Tibial artery (tissue), 4 donors: ENCODE data around the gene PRAF2.

Experiments
- DNase-seq, 2 donors: peaks; one replicate each; pipeline ENCODE4 v3.0.0-alpha.2; 2019
- H3K27ac ChIP-seq, 2 donors: fragments of 200-600 bp; sonication (generic) in 1 of 2; 1 replicate in 1 of 2; 2 replicates in 1 of 2; pipeline ENCODE4 v1.5.1; 2018 to 2019; ENCODE audit warnings: mild to moderate bottlenecking in 1 of 2
- H3K27me3 ChIP-seq, 2 donors: fragments of 200-600 bp; sonication (generic) in 1 of 2; one replicate each; pipeline versions ENCODE4 v1.5.1 to v1.6.0; 2016 to 2019
- H3K36me3 ChIP-seq, 3 donors: fragments of 200-600 bp; sonication (generic) in 2 of 3; one replicate each; pipeline ENCODE4 v1.5.1; 2016 to 2019; ENCODE audit warnings: mild to moderate bottlenecking in 2 of 3
- H3K4me1 ChIP-seq, 4 donors: fragments of 200-600 bp; sonication (generic) in 2 of 4; 1 replicate in 3 of 4; 2 replicates in 1 of 4; pipeline ENCODE4 v1.5.1; 2016 to 2019
- H3K4me3 ChIP-seq, 2 donors: fragments of 200-600 bp; sonication (generic) in 1 of 2; 1 replicate in 1 of 2; 2 replicates in 1 of 2; pipeline ENCODE4 v1.5.1; 2018 to 2019; ENCODE audit warnings: mild to moderate bottlenecking in 2 of 2
- H3K9me3 ChIP-seq, 3 donors: fragments of 200-600 bp; sonication (generic) in 1 of 3; one replicate each; pipeline ENCODE4 v1.5.1; 2016 to 2019
- intact Hi-C: fragments of 100-400 bp; cut with DNase I; formaldehyde crosslinking; loops from one replicate; pipeline ENCODE4 v1.15.0; 2023; ENCODE audit warnings: low total_unique reads
- TF ChIP-seq, protein P1 (sequence below), 2 experiments: fragments of 200-600 bp in 1 of 2; fragments of 450-650 bp in 1 of 2; IDR thresholded peaks; one replicate each; pipeline ENCODE4 v1.5.1; 2017 to 2019; ENCODE audit warnings: antibody characterized with exemption in 2 of 2, mild to moderate bottlenecking in 1 of 2, moderate library complexity in 1 of 2

PRAF2 gene

DNA sequence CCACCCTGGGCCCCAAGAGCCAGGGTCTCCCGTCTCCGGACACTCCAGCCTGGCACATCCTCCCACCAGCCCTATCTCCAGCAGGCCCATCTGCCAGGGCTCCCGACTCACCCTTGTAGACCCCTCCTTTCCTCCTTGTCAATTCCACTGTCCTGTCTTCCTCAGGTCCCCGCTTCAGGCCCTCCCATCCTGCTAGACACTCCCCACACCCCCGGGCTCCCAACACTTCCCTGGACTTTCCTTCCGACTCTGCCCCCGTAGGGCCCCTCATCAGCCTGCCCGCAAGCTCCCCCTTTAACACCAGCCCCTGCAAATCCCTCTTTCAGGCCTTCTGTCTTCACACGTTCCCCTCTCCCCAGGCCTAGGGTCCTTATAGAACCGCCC lies 1.1 kb downstream of the PRAF2 start:
- H3K36me3 ChIP-seq: peaks cover 6 to 28% (median 22%) of the 10 kb centered on the region in 3 donors
- no peak for DNase-seq
- peak overlapping the region; percentile 52 to 81 for H3K27ac ChIP-seq
- no peaks in the 10 kb centered on the region for H3K27me3 ChIP-seq
- peaks cover 0 to 18% (median 8%) of the 10 kb centered on the region in 4 donors for H3K4me1 ChIP-seq
- intact Hi-C loops: no loop called here
- H3K4me3 ChIP-seq: peak overlapping the region; percentile 55 to 63
- H3K9me3 ChIP-seq: no peaks in the 10 kb centered on the region
- TF ChIP-seq, protein P1, sequence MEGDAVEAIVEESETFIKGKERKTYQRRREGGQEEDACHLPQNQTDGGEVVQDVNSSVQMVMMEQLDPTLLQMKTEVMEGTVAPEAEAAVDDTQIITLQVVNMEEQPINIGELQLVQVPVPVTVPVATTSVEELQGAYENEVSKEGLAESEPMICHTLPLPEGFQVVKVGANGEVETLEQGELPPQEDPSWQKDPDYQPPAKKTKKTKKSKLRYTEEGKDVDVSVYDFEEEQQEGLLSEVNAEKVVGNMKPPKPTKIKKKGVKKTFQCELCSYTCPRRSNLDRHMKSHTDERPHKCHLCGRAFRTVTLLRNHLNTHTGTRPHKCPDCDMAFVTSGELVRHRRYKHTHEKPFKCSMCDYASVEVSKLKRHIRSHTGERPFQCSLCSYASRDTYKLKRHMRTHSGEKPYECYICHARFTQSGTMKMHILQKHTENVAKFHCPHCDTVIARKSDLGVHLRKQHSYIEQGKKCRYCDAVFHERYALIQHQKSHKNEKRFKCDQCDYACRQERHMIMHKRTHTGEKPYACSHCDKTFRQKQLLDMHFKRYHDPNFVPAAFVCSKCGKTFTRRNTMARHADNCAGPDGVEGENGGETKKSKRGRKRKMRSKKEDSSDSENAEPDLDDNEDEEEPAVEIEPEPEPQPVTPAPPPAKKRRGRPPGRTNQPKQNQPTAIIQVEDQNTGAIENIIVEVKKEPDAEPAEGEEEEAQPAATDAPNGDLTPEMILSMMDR (IDR thresholded peaks at IDR 0.05): no peak

DNA sequence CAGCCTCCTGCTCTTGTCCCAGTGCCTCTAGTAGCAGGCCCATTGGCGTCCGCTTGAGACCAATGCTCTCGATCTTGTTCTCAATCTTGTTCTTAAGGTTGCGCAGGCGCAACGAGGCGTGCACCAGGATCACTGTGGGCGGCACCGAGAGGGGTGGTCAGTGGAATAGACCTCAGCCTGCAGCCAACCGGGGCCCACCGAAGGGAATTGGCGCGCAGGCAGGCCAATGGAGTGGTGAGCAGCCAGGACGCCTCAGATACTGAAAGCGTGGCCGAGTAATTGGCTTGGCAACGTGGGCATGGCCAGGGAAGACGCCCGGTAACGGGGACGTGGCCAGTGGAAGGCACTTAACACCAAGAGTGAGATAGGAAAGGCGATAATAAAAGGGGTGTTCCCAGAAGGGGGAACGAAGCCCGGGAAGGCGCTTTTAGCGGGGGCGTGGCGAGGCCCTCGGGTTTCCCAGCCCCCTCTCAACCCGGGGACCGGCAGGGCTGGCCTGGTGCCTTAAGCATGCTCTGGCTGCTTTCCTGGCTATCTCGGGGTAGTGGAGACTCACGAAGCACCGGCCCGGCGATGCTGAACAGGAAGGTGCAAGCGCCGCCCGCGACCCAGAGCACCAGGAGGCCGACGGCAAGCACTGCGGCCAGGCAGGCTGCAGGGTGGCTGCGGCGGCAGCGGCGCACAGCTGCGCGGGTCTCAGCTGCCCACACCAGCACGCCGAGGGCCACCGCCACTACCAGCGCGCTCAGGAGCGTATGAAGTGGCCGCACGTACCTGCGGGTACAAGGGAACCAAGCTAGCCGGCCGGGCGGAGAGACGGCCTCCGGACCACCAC lies 1.7 kb downstream of the PRAF2 start:
- H3K9me3 ChIP-seq: no peaks in the 10 kb centered on the region
- no peaks in the 10 kb centered on the region for H3K27me3 ChIP-seq
- peaks cover 0 to 18% (median 8%) of the 10 kb centered on the region in 4 donors for H3K4me1 ChIP-seq
- peaks cover 3 to 27% (median 18%) of the 10 kb centered on the region in 3 donors for H3K36me3 ChIP-seq
- intact Hi-C loops: no loop called here
- peak overlapping the region; percentile 52 to 81 for H3K27ac ChIP-seq
- peak overlapping the region; percentile 55 to 63 for H3K4me3 ChIP-seq
- TF ChIP-seq, protein P1 (IDR thresholded peaks at IDR 0.05): no peak
- DNase-seq: peak; percentile 83 to 89

DNA sequence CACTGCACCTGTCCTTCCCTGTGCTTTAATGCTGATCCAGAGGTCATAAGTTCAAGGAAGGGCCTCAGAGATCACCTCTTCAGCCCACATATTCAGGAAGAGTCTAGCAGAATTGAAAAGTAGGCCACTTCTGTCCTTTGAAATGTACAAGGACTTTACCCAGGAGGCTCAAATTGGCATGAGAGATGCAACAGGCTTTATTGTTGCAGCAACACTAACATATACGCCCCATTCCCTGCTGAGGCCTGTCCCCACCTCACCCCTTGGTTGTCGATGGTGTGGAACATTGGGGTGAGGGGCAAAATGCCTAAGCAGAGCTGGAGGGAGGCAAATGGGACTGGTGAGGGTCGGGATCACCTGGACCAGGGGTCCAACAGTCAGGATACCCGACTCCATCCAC lies 2.8 kb downstream of the PRAF2 start:
- H3K36me3 ChIP-seq: peaks cover 0 to 18% (median 8%) of the 10 kb centered on the region in 3 donors
- TF ChIP-seq, protein P1 (IDR thresholded peaks at IDR 0.05): no peak
- no peak overlapping the region for H3K27ac ChIP-seq
- intact Hi-C loops: no loop called here
- no peaks in the 10 kb centered on the region for H3K27me3 ChIP-seq
- H3K4me3 ChIP-seq: no peak overlapping the region
- no peak for DNase-seq
- peaks cover 0 to 18% (median 8%) of the 10 kb centered on the region in 4 donors for H3K4me1 ChIP-seq
- no peaks in the 10 kb centered on the region for H3K9me3 ChIP-seq

DNA sequence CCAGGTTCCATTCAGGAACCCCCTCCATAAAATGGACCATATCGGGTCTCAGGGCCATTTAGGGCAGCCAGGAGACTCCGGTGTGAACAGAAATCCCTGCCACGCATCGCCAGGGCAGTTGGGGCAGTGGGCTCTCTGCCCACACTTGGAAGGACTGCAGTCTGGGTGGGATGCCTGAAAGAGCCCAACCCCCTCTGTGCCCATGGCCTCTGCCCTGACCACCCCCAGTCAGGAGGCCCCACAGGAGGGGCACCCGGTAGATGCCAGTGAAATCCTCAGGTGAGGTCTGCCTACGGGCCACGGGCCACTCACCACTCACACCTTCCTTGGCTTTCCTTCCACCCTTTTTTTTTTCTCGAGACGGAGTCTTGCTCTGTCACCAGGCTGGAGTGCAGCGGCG lies 4.8 kb downstream of the PRAF2 start:
- no peak for DNase-seq
- H3K4me1 ChIP-seq: peaks cover 0 to 13% (median 8%) of the 10 kb centered on the region in 4 donors
- peaks cover 0 to 28% (median 0%) of the 10 kb centered on the region in 3 donors for H3K36me3 ChIP-seq
- no peak overlapping the region for H3K27ac ChIP-seq
- H3K27me3 ChIP-seq: no peaks in the 10 kb centered on the region
- intact Hi-C loops: no loop called here
- no peak overlapping the region for H3K4me3 ChIP-seq
- TF ChIP-seq, protein P1 (IDR thresholded peaks at IDR 0.05): no peak
- no peaks in the 10 kb centered on the region for H3K9me3 ChIP-seq

DNA sequence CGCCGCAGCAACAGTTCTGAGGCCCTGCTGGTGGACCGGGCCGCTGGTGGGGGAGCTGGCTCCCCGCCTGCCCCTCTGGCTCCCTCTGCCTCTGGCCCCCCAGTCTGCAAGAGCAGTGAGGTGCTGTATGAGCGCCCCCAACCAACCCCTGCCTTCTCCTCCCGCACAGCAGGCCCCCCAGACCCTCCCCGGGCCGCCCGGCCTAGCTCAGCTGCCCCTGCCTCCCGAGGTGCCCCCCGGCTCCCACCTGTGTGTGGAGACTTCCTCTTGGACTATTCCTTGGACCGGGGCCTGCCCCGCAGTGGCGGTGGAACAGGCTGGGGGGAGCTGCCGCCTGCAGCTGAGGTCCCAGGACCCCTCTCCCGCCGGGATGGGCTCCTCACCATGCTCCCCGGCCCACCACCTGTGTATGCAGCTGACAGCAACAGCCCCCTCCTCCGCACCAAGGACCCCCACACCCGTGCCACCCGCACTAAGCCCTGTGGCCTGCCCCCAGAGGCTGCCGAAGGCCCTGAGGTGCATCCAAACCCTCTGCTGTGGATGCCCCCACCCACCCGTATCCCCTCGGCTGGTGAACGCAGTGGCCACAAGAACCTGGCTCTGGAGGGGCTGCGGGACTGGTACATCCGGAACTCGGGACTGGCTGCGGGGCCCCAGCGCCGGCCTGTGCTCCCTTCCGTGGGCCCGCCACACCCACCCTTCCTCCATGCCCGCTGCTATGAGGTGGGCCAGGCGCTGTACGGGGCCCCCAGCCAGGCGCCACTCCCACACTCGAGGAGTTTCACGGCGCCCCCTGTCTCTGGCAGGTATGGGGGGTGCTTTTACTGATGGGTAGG lies 6.3 kb downstream of the PRAF2 start:
- Histone ChIP-seq H3K27ac (no peak overlapping the region), H3K4me3 (no peak overlapping the region), H3K36me3 (peaks cover 0 to 39% (median 0%) of the 10 kb centered on the region in 3 donors), H3K27me3 (no peaks in the 10 kb centered on the region), H3K9me3 (no peaks in the 10 kb centered on the region), H3K4me1 (peaks cover 0 to 7% (median 3%) of the 10 kb centered on the region in 4 donors)
- intact Hi-C loops: no loop called here
- DNase-seq: no peak
- TF ChIP-seq, protein P1 (IDR thresholded peaks at IDR 0.05): no peak
